IMR-90 (cell line): ENCODE measurements around the gene GAL3ST2. TPM values are rescaled to one million over a fixed set of nuclear protein-coding genes. Genes with fewer than 3 reads are reported as not detected.

Experiments
- ATAC-seq: fragments of 200-7000 bp; cut with Tn5 transposase; 2 replicates; pipeline ENCODE4 v1.9.1; 2020; ENCODE audit warnings: low read depth, mild to moderate bottlenecking, moderate library complexity
- BruUV-seq: library from RNA; stranded (reverse); fragments of 400-500 nt; replicated peaks from 2 replicates; lab custom pipeline; 2021; lab: Mats Ljungman, UMichigan
- CTCF ChIA-PET: fragments of 300-600 bp; formaldehyde crosslinking; extraction: SDS; loops from one replicate; lab custom pipeline; 2021; ENCODE audit warnings: antibody characterized with exemption; lab: Yijun Ruan, JAX
- POLR2A ChIA-PET: fragments of 300-600 bp; sonication (Branson Sonifier 250); formaldehyde crosslinking; loops from one replicate; lab custom pipeline; 2022; ENCODE audit warnings: antibody characterized with exemption; ENCODE audit not compliant: unreplicated experiment; lab: Charles Lee
- DNase-seq: peaks from one replicate; pipeline ENCODE4 v3.0.0; 2013
- H2AFZ ChIP-seq: replicated peaks from 2 replicates; pipeline ENCODE3; 2013; ENCODE audit warnings: low read length, mild to moderate bottlenecking; ENCODE audit not compliant: poor library complexity
- H2AK5ac ChIP-seq: 2 replicates; pipeline ENCODE4 v1.6.1; 2013; ENCODE audit warnings: low read depth, low read length, inconsistent platforms
- H2AK9ac ChIP-seq: replicated peaks from 2 replicates; pipeline ENCODE3; 2013; ENCODE audit warnings: mild to moderate bottlenecking, low read depth, low read length, moderate library complexity; ENCODE audit not compliant: poor library complexity
- H2BK120ac ChIP-seq: 2 replicates; pipeline ENCODE4 v1.6.1; 2013; ENCODE audit warnings: low read depth, low read length, inconsistent platforms
- H2BK15ac ChIP-seq: 3 replicates; pipeline ENCODE4 v1.6.1; 2013; ENCODE audit warnings: low read depth, low read length, inconsistent platforms
- H2BK20ac ChIP-seq: 2 replicates; pipeline ENCODE4 v1.6.1; 2013; ENCODE audit warnings: low read depth, mild to moderate bottlenecking, inconsistent platforms, low read length, moderate library complexity
- H2BK5ac ChIP-seq: 2 replicates; pipeline ENCODE4 v1.6.1; 2013; ENCODE audit warnings: mild to moderate bottlenecking, low read depth, low read length, inconsistent platforms; ENCODE audit not compliant: poor library complexity, severe bottlenecking
- H3K14ac ChIP-seq: replicated peaks from 2 replicates; pipeline ENCODE4 v1.6.1; 2013; ENCODE audit warnings: low read depth, low read length, inconsistent platforms
- H3K18ac ChIP-seq: 2 replicates; pipeline ENCODE4 v1.6.1; 2013; ENCODE audit warnings: low read depth, low read length, control low read depth
- H3K23ac ChIP-seq: 2 replicates; pipeline ENCODE4 v1.6.1; 2013; ENCODE audit warnings: low read depth, low read length, inconsistent platforms
- H3K27ac ChIP-seq: 2 replicates; pipeline ENCODE4 v1.5.1; 2013; ENCODE audit warnings: mild to moderate bottlenecking, control low read depth, low read length; ENCODE audit not compliant: insufficient read depth
- H3K27me3 ChIP-seq: 2 replicates; pipeline ENCODE4 v1.6.1; 2013; ENCODE audit warnings: low read length; ENCODE audit not compliant: control insufficient read depth, insufficient read depth
- H3K36me3 ChIP-seq: 2 replicates; pipeline ENCODE4 v1.6.1; 2013; ENCODE audit warnings: low read length, mixed read lengths; ENCODE audit not compliant: control insufficient read depth, insufficient read depth
- H3K4ac ChIP-seq: 2 replicates; pipeline ENCODE4 v1.6.1; 2013; ENCODE audit warnings: low read depth, low read length, inconsistent platforms
- H3K4me1 ChIP-seq: 2 replicates; pipeline ENCODE4 v1.6.1; 2013; ENCODE audit warnings: low read length, mixed read lengths; ENCODE audit not compliant: control insufficient read depth, insufficient read depth
- H3K4me2 ChIP-seq: 2 replicates; pipeline ENCODE4 v1.6.1; 2013; ENCODE audit warnings: low read depth, mild to moderate bottlenecking, control low read depth, low read length, moderate library complexity
- H3K4me3 ChIP-seq: 2 replicates; pipeline ENCODE4 v1.5.1; 2013; ENCODE audit warnings: low read depth, mild to moderate bottlenecking, control low read depth, low read length, moderate library complexity; ENCODE audit not compliant: insufficient read depth
- H3K56ac ChIP-seq: 2 replicates; pipeline ENCODE4 v1.6.1; 2013; ENCODE audit warnings: low read length, inconsistent platforms; ENCODE audit not compliant: insufficient read depth; ENCODE audit errors: extremely low read depth
- H3K79me1 ChIP-seq, 2 experiments: 2 replicates each; pipeline ENCODE4 v1.6.1; 2013; ENCODE audit warnings: low read length in 2 of 2, inconsistent platforms in 1 of 2, low read depth in 1 of 2
- H3K9ac ChIP-seq: 2 replicates; pipeline ENCODE4 v1.6.1; 2013; ENCODE audit warnings: low read depth, low read length, control low read depth
- H3K9me1 ChIP-seq: 2 replicates; pipeline ENCODE4 v1.6.1; 2013; ENCODE audit warnings: low read length, inconsistent platforms; ENCODE audit not compliant: insufficient read depth
- H3K9me3 ChIP-seq: 2 replicates; pipeline ENCODE4 v1.6.1; 2013; ENCODE audit warnings: low read length; ENCODE audit not compliant: control insufficient read depth, insufficient read depth
- H4K20me1 ChIP-seq: 2 replicates; pipeline ENCODE4 v1.6.1; 2013; ENCODE audit warnings: low read length, inconsistent platforms; ENCODE audit not compliant: insufficient read depth
- H4K5ac ChIP-seq: 2 replicates; pipeline ENCODE4 v1.6.1; 2013; ENCODE audit warnings: mild to moderate bottlenecking, low read depth, low read length, control low read depth
- H4K8ac ChIP-seq, 2 experiments: 2 replicates each; pipeline ENCODE4 v1.6.1; 2013; ENCODE audit warnings: low read depth in 2 of 2, low read length in 2 of 2, control low read depth in 1 of 2, inconsistent platforms in 1 of 2
- H4K91ac ChIP-seq: 2 replicates; pipeline ENCODE4 v1.6.1; 2013; ENCODE audit warnings: low read depth, low read length, inconsistent platforms; ENCODE audit not compliant: insufficient read depth
- BHLHE40 ChIP-seq: fragments of 150-350 bp; IDR thresholded peaks from 2 replicates; pipeline ENCODE4 v1.6.1; 2016; ENCODE audit warnings: mild to moderate bottlenecking, low read depth, low read length
- CEBPB ChIP-seq: IDR thresholded peaks from 2 replicates; pipeline ENCODE4 v1.6.1; 2012; ENCODE audit warnings: low read depth, low read length, improper control_type of control experiment
- CHD1 ChIP-seq: IDR thresholded peaks from 2 replicates; pipeline ENCODE4 v1.6.1; 2012; ENCODE audit warnings: low read depth, low read length, improper control_type of control experiment
- FOS ChIP-seq: fragments of 150-350 bp; IDR thresholded peaks from 2 replicates; pipeline ENCODE4 v1.6.1; 2016; ENCODE audit warnings: low read depth, low read length
- MAFK ChIP-seq: IDR thresholded peaks from 2 replicates; pipeline ENCODE4 v1.6.1; 2012; ENCODE audit warnings: low read depth, low read length, improper control_type of control experiment
- MAZ ChIP-seq: IDR thresholded peaks from 2 replicates; pipeline ENCODE4 v1.6.1; 2012; ENCODE audit warnings: low read depth, mild to moderate bottlenecking, low read length, improper control_type of control experiment, moderate library complexity, borderline replicate concordance
- MXI1 ChIP-seq: IDR thresholded peaks from 2 replicates; pipeline ENCODE4 v1.6.1; 2012; ENCODE audit warnings: low read depth, mild to moderate bottlenecking, low read length, moderate library complexity, borderline replicate concordance
- NFE2L2 ChIP-seq: fragments of 150-350 bp; IDR thresholded peaks from 2 replicates; pipeline ENCODE4 v1.6.1; 2016; ENCODE audit warnings: low read depth, mild to moderate bottlenecking, low read length
- POLR2A ChIP-seq: IDR thresholded peaks from 2 replicates; pipeline ENCODE4 v1.6.1; 2012; ENCODE audit warnings: mild to moderate bottlenecking, low read depth, low read length
- RAD21 ChIP-seq: IDR thresholded peaks from 2 replicates; pipeline ENCODE4 v1.6.1; 2012; ENCODE audit warnings: low read length, improper control_type of control experiment
- RCOR1 ChIP-seq: IDR thresholded peaks from 2 replicates; pipeline ENCODE4 v1.6.1; 2012; ENCODE audit warnings: mild to moderate bottlenecking, low read length, improper control_type of control experiment; ENCODE audit not compliant: insufficient replicate concordance
- RFX5 ChIP-seq: IDR thresholded peaks from 2 replicates; pipeline ENCODE4 v1.8.0; 2012; ENCODE audit warnings: low read depth, mild to moderate bottlenecking, low read length, moderate library complexity
- SMC3 ChIP-seq: fragments of 150-350 bp; IDR thresholded peaks from 2 replicates; pipeline ENCODE4 v1.6.1; 2016; ENCODE audit warnings: low read depth, mild to moderate bottlenecking, antibody characterized with exemption, low read length, moderate library complexity
- WGBS, 2 experiments: methylation state at CpG; one replicate each; pipeline versions ENCODE4 v1.1.5 to v1.1.7; 2013; ENCODE audit warnings: missing lambda C conversion rate in 2 of 2; ENCODE audit not compliant: insufficient read length in 1 of 2; ENCODE audit errors: extremely low coverage in 2 of 2; 5-methylcytosine and 5-hydroxymethylcytosine counted together
- dilution Hi-C: fragments of 300-500 bp; cut with HindIII; formaldehyde crosslinking; loops from one replicate; pipeline ENCODE4 v1.14.3; 2018; ENCODE audit warnings: low sequenced_read_pairs; ENCODE audit not compliant: unreplicated experiment
- in situ Hi-C: fragments of 300-500 bp; cut with MboI; formaldehyde crosslinking; loops from 3 replicates; pipeline ENCODE4 v1.14.3; 2019; ENCODE audit warnings: low sequenced_read_pairs, inconsistent platforms, mixed read lengths
- intact Hi-C: fragments of 100-400 bp; cut with micrococcal nuclease; formaldehyde crosslinking; loops from 2 replicates; pipeline ENCODE4 v1.10.0; 2022
- polyA plus RNA-seq, 3 experiments: library from polyadenylated mRNA; depleted of rRNA; stranded (reverse); fragments of >200 nt; gene quantifications; 2 replicates each; pipeline ENCODE4 v1.2.3, GENCODE V29; 2012; ENCODE audit warnings: low replicate concordance in 1 of 3
- total RNA-seq: library from RNA; depleted of rRNA; stranded (reverse); fragments of >200 nt; gene quantifications from 2 replicates; pipeline ENCODE4 v1.2.3, GENCODE V29; 2012
- TF ChIP-seq, protein P1 (sequence below): fragments of 150-350 bp; IDR thresholded peaks from 2 replicates; pipeline ENCODE4 v1.6.1; 2016; ENCODE audit warnings: low read depth, mild to moderate bottlenecking, low read length, moderate library complexity, borderline replicate concordance
- TF ChIP-seq, protein P2 (sequence below): conservative IDR thresholded peaks from 2 replicates; pipeline ENCODE4 v1.5.1; 2012; ENCODE audit warnings: mild to moderate bottlenecking, low read depth, low read length, improper control_type of control experiment
- TF ChIP-seq, protein P3 (sequence below): fragments of 150-350 bp; IDR thresholded peaks from 2 replicates; pipeline ENCODE4 v1.6.1; 2017; ENCODE audit warnings: mild to moderate bottlenecking, antibody characterized with exemption, low read length, low read depth

GAL3ST2 gene
- total and polyA plus RNA-seq, 2 of the 4 experiments (the other 2 are of a cell fraction) = 0.07 TPM; not detected in 1

DNA sequence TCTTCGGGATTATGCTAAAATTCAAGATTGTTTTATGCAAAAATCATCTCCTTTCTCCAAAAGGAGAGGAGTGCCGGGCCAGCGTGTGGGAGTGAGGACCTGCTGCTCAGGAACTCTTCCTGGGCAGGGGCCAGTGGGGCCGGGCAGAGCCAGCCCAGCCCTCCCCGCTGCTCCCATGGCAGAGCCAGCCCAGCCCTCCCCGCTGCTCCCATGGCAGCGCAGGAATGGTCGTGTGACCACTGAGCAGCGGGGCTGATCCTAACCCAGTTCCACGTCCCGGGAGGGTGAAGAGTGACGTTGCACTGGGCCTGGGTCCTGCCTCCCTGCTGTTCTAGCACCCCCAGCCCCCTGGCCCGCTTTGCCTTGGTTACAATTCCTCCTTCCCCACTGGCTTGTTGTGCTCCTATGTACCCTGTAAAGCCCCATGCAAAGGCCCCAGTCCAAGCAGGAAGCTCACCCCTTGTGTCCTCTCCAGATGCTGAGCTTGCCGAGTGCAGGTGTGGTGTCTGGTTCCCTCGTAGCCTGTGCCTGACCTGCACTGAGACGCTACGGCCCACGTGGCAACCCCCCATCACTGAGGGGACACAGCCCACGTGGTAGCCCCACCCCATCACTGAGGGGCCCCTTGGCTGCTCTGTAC, 20.9 kb downstream of the GAL3ST2 start:
- no TSS peak for BruUV-seq
- H4K20me1 ChIP-seq = no peaks in the 10 kb centered on the region; the same call in 1 of the 2 replicates
- H4K8ac ChIP-seq = no peak overlapping the region
- no peak overlapping the region for H3K23ac ChIP-seq
- in situ Hi-C loops = no loop called here
- H3K27me3 ChIP-seq = peaks cover 13% of the 10 kb centered on the region; the same call in 1 of the 2 replicates
- no peak overlapping the region for H2AK9ac ChIP-seq
- H3K9ac ChIP-seq = no peak overlapping the region
- H3K56ac ChIP-seq = no peak overlapping the region
- H2AFZ ChIP-seq = no peak overlapping the region
- CTCF ChIA-PET = no interaction called here
- no peaks in the 10 kb centered on the region for H3K36me3 ChIP-seq
- H3K27ac ChIP-seq = no peak overlapping the region
- H3K4me2 ChIP-seq = no peak overlapping the region
- no peak overlapping the region for H3K4ac ChIP-seq
- no peaks in the 10 kb centered on the region for H3K9me3 ChIP-seq
- no peak overlapping the region for H4K91ac ChIP-seq
- no peak overlapping the region for H2BK120ac ChIP-seq
- ATAC-seq = no peak
- no peak overlapping the region for H2AK5ac ChIP-seq
- TF ChIP-seq CEBPB (no peak), POLR2A (no peak), RFX5 (no peak), RAD21 (no peak), NFE2L2 (no peak), SMC3 (no peak), MAZ (no peak), MXI1 (no peak), RCOR1 (no peak), FOS (no peak), BHLHE40 (no peak), CHD1 (no peak), MAFK (no peak)
- TF ChIP-seq, protein P1, sequence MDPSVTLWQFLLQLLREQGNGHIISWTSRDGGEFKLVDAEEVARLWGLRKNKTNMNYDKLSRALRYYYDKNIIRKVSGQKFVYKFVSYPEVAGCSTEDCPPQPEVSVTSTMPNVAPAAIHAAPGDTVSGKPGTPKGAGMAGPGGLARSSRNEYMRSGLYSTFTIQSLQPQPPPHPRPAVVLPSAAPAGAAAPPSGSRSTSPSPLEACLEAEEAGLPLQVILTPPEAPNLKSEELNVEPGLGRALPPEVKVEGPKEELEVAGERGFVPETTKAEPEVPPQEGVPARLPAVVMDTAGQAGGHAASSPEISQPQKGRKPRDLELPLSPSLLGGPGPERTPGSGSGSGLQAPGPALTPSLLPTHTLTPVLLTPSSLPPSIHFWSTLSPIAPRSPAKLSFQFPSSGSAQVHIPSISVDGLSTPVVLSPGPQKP = no peak
- TF ChIP-seq, protein P2, sequence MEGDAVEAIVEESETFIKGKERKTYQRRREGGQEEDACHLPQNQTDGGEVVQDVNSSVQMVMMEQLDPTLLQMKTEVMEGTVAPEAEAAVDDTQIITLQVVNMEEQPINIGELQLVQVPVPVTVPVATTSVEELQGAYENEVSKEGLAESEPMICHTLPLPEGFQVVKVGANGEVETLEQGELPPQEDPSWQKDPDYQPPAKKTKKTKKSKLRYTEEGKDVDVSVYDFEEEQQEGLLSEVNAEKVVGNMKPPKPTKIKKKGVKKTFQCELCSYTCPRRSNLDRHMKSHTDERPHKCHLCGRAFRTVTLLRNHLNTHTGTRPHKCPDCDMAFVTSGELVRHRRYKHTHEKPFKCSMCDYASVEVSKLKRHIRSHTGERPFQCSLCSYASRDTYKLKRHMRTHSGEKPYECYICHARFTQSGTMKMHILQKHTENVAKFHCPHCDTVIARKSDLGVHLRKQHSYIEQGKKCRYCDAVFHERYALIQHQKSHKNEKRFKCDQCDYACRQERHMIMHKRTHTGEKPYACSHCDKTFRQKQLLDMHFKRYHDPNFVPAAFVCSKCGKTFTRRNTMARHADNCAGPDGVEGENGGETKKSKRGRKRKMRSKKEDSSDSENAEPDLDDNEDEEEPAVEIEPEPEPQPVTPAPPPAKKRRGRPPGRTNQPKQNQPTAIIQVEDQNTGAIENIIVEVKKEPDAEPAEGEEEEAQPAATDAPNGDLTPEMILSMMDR = no peak
- TF ChIP-seq, protein P3, sequence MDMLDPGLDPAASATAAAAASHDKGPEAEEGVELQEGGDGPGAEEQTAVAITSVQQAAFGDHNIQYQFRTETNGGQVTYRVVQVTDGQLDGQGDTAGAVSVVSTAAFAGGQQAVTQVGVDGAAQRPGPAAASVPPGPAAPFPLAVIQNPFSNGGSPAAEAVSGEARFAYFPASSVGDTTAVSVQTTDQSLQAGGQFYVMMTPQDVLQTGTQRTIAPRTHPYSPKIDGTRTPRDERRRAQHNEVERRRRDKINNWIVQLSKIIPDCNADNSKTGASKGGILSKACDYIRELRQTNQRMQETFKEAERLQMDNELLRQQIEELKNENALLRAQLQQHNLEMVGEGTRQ = no peak
- no peaks in the 10 kb centered on the region; the same call in 1 of the 2 replicates for H3K9me1 ChIP-seq
- dilution Hi-C loops = no loop called here
- no peak for DNase-seq
- intact Hi-C loops = no loop called here
- H3K18ac ChIP-seq = no peak overlapping the region
- POLR2A ChIA-PET = no interaction called here
- no peak overlapping the region for H3K4me3 ChIP-seq
- H3K14ac ChIP-seq = no peak overlapping the region
- H4K5ac ChIP-seq = no peak overlapping the region
- H2BK5ac ChIP-seq = no peak overlapping the region
- no peaks in the 10 kb centered on the region for H3K4me1 ChIP-seq
- H2BK20ac ChIP-seq = no peak overlapping the region
- 66% methylated on average over 9 of the region's 19 CpGs; no CpG with 5 or more reads in 1 of the 2 experiments for WGBS, 2 experiments
- no peak overlapping the region for H2BK15ac ChIP-seq
- no peaks in the 10 kb centered on the region for H3K79me1 ChIP-seq
